Activated CD8-positive, alpha-beta memory T cell treated with anti-CD3 and anti-CD28 coated beads, Interleukin-2, amount 50 U/mL, for 24 hours (primary cell): ENCODE data around the gene KCTD5.
"Not testable (repeated sequence)": the region's sequence is repeated elsewhere in the genome, so short reads cannot be mapped to it uniquely, and the experiment has no call there.

ENCODE experiments used
- DNase-seq: peaks from one replicate; pipeline ENCODE4 v3.0.0-alpha.2; 2020; ENCODE audit errors: extremely low read depth

Gene KCTD5

DNA sequence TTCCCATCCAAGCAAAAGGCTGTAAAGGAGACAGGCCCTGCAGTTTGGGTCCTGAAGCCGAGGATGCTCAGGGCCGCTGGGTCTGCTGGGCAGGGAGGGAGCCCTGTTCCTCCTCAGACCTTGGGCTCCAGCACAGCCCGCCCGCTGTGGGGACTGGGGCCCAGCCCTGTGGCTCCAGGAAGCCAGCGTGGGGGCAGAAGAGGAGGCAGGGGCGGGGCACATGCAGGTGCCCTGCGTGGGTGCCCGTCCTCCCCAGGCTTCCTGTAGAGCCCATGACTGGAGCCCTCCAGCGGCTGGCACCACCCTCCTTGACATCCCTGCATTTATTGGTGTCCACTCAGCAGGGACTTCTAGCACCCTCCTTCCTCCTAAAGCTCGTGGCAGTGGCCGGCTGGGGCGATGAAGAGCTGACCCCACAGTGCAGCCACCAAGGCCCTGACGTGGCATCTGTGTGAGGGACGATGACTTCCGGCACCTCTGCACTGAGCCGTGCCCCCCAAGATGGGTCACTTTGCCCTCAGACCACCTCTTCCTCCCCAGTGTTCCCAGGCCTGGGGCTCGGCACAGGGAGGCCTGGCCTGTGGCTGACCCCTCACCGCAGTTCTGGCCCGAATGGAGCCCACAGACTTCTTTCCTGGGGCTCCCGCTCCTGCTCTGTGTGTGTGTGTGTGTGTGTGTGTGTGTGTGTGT, 27.8 kb downstream of the KCTD5 start:
- DNase-seq = no peak

DNA sequence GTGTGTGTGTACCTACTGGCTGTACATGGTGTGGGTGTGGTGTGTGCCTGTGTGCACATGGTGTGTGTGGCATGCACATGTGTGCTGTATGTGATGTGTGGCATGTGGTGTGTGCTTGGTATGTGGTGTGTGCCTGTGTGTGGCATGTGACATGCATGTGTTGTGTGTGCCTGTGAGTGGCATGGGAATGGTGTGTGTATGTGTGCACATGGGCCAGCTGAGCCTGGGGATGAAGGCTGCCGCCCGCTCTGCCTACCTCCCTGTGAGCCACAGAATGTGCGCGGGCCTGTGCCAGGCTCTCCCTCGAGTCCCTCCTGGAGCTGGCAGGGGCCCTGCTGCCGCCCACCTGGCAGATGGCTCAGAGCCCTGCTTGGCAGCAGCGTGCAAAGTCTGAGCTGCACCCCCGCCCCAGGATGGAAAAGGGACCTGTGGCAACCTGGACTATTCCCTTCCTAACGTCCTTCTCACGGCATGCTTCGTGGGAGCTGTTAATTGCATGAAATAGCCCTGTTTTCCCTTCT, 28.4 kb downstream of the KCTD5 start:
- DNase-seq = no peak

DNA sequence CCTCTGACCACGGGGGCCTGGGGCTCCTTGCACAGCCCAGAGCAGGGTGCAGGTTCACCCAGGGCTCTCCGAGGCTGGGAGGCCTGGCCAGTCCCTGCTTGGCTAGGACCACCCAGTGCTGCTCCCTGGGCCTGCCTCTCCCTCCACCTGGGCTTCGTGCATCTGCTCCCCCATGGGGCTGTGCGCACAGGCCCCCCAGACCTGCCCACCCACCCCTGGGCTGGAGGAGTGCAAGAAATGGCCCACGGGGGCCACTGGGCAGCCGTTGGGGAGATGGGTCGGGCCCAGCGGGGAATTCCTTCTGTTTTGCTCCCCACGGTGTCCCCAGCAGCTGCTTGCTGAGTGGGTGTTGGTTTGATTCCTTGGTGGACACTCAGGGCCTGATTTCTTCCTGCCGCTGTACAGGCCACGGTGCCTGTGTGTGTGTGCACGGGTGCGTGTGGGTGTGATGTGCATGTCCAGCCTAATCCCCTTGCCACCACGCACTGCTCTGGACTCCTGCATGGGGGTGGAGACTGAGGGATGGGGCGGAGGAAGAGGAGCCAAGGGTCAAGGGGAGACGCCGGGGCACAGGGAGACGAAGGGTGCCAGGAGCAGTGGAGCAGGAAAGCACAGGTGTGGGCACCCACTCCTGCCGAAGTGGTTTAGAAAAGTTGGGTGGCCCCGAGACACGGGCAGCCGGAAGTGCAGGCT, 29.2 kb downstream of the KCTD5 start:
- no peak for DNase-seq

DNA sequence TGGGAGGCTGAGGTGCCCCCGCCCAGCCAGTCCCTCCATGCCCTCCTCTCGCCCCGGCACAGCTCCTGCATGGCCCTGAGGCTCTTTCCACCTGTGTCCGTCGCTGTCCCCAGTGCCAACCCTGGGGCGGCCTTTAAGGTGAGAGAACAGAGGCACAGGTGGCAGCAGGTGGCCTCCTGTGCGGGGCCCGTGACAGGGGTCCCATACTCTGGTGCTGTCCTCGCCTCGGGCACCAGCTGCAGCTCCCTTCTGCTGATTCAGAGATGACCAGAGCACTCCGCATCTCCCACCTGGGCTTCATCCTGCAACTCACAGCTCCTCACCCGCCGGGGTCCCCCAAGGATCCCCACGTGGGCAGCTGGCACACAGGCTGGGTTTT, 29.7 kb downstream of the KCTD5 start:
- no peak for DNase-seq

DNA sequence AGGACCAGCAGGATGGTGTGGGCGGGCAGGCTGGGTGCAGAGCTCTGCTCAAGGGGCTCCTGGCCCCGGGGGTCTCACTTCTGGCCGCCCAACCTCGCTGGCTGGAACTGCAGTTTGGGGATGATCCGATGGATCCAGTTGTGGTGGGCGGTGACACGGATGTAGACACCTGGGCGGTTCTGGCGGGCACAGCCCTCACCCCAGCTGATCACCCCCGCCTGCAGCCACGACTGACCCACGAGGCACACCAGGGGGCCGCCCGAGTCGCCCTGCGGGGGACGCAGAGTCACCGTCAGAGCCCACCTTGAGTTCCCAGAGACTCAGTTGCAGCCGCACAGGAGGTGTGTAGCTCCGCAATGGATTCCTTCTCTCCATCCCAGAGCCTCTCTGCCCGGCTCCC, 30.2 kb downstream of the KCTD5 start:
- no peak for DNase-seq

DNA sequence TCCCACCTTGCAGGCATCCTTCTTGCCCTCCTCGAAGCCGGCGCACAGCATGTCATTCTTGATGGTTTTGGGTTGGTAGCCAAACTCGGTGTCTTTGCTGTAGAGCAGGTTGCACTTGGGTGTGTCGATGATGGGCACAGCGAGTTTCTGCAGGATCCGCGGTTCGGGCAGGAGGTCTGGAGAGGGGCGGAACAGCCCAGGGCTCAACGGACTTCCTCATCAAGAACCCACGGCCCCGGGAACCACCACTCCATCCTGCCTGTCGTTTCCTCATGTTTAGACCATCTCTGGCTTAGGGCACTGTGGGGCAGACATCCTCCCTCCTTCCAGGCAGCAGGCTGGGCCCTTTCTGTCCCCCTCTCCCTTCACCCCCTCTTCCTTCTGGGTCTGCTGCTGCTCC, 31.2 kb downstream of the KCTD5 start:
- DNase-seq = no peak

DNA sequence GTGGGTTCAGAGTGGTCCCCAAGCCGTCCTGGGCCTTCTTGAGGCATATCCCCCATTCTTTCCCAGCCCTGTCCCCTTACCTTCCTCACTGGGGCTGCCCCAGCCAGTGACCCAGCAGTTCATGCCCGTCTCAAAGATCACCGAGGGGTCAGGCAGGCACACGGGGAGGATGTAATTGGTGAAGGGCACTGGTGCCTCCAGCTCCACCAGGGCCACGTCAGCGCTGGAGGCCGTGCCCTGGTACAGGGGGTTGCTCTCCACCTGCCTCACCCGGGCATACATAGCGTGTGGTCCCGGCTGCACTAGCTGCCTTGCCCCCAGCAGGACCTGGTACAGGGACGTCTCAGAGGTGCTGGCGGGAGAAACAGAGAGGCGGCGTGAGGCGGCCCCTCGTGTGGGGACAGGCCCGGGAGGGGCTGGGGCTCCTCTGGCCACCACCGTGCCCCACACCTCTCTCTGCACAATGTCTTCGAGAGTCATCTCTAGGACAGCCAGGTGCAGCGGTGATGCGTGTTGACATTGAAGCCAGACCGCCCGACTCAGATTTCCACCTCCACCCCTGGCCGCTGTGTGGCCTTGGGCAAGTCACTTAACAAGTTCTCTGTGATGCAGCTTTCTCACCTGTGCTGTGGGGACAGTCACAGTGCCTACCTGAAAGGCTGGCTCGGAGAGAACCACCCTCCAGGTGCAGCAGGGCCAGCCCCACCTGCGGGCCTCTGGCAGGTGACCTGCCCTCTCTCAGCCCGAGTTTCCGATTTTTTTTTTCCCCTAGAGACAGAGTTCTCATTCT, 31.9 kb downstream of the KCTD5 start:
- DNase-seq = no peak

DNA sequence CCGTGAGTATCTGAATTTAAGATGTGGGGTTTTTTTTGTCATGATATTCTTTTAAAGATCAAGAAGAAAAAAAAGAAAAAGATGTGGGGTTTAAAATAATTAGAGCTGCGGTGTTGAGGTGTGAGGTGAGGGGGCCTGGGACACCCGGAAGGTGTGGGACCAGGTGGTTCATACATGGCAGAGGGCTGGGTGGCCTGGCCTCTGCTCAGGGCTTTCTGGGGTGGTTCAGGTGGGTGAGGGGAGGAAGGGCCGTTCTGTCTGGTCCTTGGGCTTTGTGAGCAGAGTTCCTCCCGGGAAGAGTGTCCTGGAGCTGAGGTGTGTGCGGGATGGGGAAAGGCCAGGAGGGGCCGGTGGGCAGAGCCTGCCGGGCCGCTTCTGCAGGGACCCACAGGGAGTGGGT, 32.7 kb downstream of the KCTD5 start:
- DNase-seq = no peak

DNA sequence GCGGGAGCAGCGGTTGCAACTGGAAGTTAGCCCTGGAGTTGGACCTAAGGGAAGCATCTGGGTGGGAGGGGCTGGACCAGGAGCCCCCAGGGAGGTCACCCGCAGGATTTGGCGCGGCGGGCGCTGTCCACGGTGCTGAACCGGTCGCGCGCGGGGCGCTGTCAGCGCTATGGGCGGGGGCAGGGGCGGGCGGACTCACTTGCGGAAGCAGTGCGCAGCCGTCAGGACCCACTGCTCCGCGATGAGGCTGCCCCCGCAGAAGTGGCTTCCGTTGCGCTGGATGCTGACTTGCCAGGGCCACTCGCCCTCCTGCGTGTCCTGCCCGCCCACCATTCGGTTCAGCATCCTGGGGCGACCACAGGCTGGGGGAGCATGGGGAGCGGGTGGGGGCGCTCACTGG, 33.2 kb downstream of the KCTD5 start:
- DNase-seq = peak; percentile 44

DNA sequence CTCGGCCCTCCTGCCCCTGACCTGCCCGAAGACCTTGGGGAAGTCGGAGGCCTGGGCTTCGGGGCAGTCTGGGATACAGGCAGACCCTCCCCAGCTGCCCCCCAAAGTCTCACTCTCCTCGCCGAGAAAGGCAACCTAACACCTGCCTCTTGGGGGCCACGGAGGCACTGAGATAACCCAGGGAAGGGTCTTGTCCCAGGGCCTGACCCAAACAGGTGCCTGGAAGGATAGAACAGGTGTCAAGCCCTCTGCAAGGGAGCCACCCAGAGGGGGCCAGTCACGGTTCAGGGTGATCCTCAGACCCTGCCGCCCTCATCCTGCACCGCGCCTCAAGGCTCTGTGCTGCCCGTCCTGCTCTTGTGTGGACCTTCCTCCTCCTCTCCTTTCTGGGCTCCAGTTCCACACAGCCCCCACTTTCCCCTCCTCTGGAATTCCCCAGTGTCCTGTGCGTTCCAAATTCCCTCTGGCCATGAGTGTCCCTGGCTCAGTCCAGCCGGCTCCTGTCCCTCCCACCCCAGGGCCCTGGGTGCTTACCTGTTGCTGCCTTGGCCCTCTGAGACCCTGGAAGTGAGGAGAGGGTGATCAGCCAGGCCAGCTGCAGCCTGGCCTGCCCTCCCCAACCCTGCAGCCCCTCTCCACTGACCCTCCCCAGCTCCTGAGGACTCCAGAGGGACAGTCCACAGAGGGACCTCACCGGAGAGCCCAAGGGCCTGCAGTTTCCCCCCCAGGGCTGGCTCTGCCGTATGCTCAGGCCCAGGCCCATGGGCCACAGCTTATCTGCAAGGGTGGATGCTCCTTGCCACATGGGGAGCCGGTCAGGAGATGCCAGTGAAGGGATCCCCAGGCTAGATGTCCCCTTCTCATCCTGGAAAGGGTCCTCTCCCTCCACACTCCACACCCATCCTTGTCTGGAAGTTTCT, 33.9 kb downstream of the KCTD5 start:
- no peak for DNase-seq

DNA sequence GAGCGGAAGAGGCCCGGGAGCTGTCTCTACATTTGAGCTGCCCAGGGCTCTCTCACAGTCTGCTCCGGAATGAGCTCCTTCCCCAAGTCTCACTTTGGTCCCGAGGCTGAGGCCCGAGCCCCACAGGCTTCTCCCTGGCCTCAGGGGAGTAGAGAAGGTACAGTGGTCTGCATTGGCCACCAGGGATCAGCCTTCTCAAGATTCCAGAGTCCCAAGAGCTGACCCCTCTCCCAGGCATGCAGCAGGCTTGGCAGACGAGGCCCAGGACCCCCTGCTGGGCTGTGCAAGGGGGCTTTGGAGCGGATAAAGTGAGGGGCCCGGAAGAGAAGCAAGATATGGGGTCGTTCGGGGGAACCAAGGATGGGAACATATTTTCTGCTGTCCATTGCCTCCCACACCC, 34.6 kb downstream of the KCTD5 start:
- no peak for DNase-seq

DNA sequence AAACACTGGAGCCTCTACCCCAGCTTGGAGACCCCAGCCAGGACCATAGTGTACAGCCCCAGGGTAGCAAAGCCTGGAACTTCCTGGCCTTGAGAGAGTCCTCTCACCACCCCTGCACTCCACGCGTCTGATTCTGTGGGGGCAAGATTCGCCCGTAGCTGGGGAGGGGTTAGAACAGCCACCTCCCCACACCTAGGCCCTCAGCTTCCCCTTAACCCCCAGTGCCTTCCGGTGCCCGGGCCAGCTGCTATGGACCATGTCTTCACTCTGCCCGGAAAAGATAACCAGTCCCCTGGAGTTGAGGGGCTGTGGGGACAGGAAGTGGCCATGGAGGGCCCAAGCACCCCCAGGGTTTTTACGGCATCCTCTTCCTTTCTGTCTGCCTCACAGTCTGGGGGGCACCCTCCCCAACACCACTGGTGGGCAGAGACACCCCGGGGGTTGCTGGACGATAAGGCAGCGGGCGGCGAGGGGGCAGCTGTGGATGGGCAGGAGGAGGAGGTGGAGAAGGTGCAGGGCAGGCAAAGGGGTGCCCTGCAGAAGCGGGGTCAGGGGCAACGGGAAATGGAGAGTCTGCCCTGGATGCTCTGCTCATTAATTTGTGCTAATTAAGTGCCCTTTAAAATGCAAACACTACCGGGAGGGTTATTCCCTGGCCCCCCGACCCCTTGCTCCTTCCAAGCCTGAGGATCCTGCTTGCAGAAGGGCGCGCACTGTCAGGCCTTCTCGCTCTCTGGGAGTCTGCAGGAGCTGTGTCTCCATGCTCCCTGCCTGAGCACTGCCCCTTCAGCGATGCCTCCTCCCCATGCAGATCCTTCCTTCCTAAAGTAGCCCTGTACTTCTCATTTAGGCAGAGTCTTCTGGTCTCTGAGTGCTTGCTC, 35.3 kb downstream of the KCTD5 start:
- no peak for DNase-seq

DNA sequence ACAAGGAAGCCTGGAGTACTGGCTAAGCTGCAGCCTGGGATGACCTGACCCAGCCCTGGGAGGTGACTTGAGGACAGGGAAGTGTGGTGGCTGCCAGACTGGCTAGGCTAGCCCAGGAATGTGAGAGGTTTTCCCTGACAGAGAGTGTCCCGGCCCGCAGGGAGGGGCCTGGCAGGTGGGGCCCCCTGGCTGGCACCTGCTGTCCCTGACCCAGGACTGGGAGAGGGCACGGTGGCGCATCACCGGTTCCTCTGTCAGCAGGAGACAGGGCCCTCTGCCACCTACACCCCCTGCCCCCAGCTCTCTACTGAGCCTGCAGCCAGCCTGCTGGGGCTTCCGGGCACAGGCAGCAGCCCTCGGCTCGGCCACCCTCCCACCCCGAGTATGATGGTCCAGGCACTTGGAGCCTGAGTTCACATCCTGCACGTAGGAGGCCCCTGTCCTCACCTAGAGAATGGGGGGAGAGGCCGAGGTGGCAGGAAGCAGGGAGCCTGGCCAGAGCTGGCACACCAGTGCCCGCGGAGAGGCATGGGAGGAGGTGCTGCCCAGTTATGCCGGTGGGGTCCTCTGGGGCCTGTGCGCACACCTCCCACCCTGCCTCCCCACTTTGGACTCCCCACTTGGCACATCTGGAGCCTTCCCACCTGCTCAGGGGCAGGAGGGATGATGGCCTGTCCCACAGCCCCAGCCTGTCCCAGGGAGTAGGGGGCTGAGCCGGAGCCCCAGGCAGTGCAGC, 37.2 kb downstream of the KCTD5 start:
- no peak for DNase-seq

DNA sequence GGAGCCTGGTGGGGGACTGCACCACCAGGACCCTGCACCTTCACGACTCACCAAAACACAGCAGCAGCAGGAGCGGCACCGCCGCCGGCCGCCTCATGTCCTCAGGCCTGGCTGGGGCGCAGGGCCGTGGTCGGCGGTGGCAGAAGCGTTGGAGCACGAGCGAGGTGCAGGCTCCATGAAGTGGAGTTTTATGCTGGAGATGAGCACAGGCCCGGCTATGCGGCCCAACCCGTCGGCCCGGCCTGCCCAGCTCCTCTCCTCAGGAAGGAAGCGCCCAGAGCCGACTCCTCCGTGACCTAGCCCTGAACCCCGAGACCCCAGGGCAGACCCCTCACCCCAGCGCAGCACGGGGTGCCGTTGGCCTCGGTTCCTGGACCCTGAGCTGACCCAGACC, 37.7 kb downstream of the KCTD5 start, which contains the start of gene PRSS27:
Gene PRSS27 (minus strand): TSS at position 161 of the 394 bp plus-strand sequence. CDS start 64 bp downstream, at position 97.
- DNase-seq = no peak

DNA sequence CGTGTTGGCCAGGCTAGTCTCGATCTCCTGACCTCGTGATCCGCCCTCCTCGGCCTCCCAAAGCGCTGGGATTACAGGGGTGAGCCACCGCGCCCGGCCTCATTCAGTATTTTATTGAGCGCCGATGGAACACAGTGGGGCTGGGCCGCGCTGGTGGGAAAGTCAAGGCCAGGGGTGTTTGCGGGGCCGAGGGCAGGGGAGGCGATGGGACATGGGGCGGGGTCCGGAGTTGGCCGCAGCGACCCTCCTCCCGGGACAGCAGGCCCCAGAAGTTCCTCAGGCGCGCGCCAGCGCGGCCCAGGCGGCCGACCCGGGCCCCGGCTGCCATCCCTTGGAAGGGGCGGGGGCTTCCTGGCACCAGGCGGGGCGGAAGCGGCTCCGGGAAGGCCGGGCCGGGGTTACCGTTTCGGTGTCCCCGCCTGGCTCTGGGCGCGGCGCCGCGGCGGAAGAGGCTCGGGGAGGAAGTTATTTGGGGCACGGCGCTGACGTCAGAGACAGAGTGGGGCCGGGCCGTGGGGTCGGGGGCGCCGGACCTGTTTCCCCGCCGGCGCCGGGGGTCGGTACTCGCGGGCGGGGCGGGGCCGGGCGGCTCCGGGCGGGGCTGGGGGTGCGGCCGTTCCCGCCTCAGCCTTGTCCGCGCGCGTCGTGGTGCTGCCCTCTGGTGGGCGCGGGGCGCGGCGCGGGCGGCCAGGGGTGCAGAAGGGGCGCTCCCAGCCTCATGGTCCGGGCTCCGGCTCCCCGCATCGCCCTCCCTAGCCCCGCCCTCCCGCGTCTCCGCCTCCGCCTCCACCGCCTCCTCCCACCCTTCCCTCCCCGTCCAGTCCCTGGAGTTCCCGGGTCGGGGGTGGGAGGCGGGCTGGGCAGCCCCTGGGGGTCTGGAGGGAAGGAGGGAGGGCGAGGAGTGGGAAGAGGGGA, 38.7 kb downstream of the KCTD5 start:
- DNase-seq = peak; percentile 51

DNA sequence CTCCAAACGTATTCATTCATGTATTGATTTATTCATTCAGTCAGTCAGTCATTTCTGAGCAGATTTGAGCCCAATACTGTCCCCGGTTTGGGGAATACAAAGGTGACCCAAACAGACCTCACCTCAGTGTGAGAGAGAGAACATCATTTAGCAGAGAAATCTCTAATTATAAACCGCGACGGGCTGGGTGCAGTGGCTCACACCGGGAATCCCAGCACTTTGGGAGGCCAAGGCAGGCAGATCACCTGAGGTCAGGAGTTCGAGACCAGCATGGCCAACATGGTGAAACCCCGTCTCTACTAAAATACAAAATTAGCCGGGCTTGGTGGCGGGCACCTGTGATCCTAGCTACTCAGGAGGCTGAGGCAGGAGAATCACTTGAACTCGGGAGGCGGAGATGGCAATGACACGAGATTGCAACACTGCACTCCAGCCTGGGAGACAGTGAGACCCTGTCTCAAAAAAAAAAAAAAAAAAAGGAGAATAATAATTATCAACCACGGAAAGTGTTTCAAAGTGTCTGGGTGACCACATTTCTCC, 39.4 kb downstream of the KCTD5 start:
- not testable (repeated sequence) for DNase-seq

DNA sequence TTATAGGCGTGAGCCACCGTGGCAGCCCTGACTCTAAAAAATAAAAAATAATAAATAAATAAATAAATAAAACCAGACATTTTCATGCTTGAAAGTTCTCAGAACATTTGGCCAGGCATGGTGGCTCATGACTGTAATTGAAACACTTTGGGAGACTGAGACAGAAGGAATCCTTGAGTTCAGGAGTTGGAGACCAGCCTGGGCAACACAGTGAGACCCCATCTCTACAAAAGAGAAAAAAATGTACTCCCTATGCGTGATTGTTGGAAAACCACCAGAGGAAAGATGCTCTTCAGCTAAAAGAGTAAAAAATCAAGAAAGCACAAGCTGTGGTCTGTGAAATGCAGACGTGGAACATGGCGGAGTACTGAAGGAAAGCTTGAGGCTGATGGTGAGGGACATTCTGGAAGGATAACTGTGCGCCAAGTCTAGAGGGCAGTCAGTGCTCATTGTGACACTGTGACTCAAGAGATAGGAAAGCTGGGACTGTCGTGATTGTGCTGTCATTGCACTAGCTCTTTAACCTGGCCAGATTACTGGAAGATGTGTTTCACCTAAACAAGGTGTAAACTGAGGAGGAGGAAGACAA, 41.9 kb downstream of the KCTD5 start:
- no peak for DNase-seq

DNA sequence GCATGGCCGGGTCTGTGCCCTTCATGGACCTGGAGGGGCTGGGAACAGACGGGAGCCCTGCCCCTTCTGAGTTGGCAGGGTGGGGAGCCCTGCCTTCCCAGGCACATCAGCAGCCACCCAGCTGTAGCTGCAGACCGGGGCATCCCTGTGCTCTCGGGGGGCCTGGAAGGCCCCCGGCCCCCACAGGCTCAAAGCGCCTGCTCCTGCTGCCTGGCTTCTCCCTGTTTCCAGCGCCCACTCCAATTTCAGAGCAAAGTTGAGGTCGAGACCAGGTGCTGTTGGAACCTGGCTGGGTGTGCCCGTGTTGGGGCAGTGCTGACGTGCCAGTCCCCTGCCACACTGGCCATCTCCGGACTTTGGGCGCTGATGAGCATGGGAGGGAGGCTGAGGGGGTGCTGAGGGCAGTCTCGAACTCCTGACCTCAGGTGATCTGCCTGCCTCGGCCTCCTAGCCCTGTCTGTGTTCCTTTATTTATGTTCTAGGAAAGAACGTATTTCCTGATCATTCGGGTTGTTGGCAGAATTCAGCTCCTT, 42.6 kb downstream of the KCTD5 start:
- DNase-seq = no peak
